ENCODE measurements around the gene EYS. TPM values are rescaled to one million over a fixed set of nuclear protein-coding genes. Genes with fewer than 3 reads are reported as not detected.
"Not testable (repeated sequence)": the region's sequence is repeated elsewhere in the genome, so short reads cannot be mapped to it uniquely, and the experiment has no call there.

Gene EYS
- polyA plus RNA-seq, 3 donors, result 0.51 to 0.69 (median 0.65) TPM

DNA sequence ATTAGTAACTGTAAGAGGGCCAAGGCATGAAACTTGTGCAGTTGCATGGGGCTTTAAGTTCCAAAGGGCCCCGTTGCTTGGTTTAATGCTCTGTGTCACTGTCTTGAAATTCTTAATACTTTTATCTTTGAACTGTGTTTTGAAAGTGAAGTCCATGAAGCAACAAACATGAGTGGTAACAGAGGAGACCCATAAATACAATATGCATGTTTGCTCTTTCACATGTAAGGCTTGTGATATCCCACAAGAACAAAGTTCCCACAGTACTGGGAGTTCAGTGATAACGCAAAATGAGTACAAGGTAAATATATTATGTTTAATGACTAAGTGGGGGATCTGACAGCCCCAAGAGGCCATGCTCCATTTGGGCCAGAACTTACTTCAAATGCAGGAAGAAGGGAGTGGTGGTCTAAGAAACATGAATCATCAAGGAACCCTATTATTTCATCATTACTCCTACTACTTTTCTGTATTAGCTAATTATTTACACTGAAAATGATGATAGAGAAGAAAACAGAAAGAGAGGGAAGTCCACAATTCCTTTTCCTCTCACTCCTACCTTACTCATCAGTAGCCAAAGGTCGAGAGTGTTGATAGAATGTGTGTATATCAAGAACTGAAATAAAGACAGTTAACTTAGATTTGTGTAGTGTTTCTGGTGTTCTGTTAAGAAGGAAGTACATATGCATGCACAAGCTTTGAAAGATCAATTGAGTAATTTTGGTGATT, 1914.1 kb downstream of the EYS start:
- no peak for DNase-seq (ENCODE audit: low read depth in 3 of 3, low spot score in 2 of 3)

DNA sequence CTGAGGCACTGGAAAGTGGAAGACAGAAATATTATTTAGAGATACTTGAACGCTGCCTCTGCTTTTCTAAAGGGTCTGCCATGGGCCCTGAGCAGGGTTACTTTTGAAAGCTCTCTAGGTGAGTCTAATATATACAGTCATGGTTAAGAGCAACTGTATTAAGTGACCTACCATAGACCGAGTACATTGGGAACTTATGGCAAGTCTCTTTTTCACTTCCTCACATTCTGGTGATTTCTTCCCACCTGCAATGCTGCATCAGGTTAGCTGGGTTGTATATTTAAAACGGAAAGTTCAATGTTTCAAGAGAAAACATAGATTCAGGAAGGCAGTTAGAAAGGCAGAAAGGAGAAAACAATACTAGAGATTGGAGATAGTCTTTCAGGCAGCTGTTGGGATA, 1916.7 kb downstream of the EYS start:
- DNase-seq (ENCODE audit: low read depth in 3 of 3, low spot score in 2 of 3), result no peak

DNA sequence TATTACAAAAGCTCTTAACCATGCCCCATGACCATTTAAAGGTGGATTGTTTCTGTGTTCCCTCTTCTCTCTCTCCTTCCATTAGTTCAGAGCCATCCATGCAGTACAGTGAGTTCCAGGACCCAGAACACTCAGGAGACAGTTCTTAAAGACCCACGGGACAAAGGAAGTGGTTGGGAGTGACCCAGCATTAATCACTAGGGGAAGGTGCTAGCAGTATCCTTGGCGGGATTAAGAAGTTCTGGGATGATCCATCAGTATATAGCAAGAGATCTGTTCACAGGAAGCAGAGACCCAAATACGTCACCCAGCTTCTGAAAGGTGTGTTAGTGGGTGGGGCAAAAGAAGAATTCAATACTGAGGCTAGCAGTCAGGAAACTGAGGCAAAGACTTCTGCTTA, 1917.3 kb downstream of the EYS start:
- no peak for DNase-seq (ENCODE audit: low read depth in 3 of 3, low spot score in 2 of 3)

DNA sequence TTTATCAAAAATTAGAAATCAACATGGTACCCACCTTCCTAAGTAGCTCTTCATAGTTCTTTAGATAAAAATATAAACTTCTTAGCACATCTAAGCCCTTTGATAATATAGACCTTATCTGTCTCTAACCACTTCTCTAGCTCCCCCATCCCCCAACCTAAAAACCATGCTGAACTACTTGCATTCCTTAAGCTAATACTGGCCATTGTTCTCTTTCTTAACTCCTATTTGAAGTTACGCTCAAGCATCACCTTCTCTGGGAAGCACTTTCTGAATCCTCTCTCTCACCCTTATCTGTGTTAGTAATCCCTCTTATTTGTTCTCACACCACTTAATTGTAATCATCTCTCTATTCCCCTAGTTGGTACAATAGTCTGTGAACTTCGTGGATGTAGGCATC, 1918.5 kb downstream of the EYS start:
- no peak for DNase-seq (ENCODE audit: low read depth in 3 of 3, low spot score in 2 of 3)

DNA sequence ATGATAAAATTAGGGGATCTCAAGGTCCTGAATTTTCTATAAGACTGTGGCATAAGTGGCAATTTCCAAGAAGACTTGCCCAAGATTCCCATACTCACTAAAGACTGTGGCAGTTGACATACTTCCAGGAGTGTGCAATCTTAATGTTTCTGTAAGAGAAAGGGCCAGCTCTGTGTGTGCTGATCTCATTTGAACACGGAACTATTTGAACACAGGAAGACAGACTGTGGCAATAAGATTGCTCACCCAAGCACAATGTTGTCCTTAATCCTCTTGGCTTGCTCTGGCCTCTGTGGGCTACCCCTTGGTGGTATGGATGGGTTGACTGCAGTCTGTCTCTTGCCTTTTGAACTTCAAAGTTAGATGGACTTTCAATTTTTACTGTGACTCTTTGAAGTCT, 1920.0 kb downstream of the EYS start:
- DNase-seq (ENCODE audit: low read depth in 3 of 3, low spot score in 2 of 3), result no peak

DNA sequence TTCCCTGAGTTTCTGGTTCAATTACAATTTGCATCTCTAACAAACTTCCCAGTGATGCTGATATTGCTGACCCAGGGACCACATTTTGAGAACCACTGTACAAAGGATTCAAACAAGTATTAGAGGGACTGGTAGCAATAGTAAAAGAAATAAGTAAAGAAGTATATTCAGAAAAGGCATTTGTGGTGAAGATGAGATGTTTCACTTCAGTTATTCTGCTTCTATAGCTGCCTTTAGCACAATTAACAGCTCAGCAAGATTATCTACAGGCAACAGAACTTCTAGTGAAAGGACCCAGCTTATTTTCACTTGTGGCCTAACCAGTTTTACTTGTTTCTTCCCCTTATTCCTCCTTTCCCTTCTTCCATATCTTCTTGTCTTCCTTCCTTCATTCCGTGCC, 1922.0 kb downstream of the EYS start:
- DNase-seq (ENCODE audit: low read depth in 3 of 3, low spot score in 2 of 3), result no peak

DNA sequence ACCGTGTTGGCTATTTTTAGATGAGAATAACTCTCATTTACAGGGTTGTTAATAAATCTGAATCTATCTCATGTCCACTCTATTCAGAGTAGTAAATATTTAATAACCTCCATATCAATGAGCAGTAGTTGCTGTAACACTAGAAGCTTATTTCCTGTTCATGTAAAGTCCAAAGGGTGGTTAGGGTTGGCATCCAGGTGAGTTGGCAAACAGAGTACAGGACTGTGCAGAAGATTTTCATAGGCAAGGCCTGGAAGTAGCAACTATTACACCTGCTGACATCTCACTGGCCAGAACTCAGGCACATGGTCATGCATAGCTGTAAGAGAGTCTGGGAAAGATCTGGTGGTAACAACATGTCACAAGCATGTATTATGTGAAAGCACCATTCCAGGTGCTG, 1923.9 kb downstream of the EYS start:
- DNase-seq (ENCODE audit: low read depth in 3 of 3, low spot score in 2 of 3), result no peak

DNA sequence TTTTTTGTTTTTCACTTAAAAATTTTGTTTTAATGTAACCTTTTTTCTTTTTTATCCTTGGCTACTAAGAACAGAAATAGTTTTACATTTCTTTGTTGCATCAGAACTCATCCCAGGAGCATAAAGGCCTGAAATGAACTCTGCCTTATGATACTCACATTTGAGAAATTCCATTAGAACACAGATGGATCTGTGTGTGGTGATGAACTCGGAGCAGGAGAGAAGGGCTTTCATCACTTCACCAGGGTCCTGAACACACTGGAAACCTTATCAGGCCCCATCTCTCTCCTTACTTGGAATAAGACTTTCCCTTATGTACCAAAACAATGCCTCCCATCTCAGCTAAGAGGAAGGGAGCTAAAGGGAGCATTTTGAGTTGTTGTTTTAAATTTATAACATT, 1932.1 kb downstream of the EYS start:
- DNase-seq (ENCODE audit: low read depth in 3 of 3, low spot score in 2 of 3), result no peak

DNA sequence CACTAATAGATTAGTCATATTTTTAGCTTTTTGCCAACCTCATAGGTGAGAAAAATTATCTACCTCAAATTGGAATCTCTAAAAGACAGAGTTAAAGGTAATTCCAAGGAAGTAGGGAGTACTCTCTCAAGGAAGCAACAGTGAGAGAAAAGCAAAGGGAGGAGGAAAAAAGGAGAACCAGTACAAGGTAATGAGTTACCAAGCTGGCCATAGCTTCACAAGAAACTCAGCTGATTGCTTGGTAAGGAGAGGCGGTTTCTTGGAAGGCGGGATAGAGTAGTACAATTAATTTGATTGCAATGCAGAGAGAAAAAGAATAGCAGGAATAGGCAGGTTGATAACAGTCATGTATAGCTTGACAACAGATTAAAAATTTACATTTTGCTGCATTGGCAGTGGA, 1933.8 kb downstream of the EYS start:
- DNase-seq (ENCODE audit: low read depth in 3 of 3, low spot score in 2 of 3), result no peak

DNA sequence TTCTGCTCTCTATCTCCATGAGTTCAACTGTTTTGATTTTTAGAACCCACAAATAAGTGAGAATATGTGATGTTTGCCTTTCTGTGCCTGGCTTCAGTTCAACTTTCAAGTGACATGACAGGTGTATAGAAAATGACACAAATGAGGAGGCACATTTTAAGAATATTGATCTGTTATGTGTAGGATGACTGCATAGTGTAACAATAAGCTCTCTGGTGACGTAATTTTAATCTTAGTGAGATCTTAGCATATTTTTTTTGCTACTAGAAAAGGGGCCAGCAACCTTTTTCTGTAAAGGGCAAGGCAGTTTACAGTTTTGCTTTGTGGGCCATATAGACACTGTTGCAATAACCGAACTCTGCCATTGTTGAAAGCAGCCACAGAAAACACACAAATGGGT, 1941.2 kb downstream of the EYS start:
- no peak for DNase-seq (ENCODE audit: low read depth in 3 of 3, low spot score in 2 of 3)

DNA sequence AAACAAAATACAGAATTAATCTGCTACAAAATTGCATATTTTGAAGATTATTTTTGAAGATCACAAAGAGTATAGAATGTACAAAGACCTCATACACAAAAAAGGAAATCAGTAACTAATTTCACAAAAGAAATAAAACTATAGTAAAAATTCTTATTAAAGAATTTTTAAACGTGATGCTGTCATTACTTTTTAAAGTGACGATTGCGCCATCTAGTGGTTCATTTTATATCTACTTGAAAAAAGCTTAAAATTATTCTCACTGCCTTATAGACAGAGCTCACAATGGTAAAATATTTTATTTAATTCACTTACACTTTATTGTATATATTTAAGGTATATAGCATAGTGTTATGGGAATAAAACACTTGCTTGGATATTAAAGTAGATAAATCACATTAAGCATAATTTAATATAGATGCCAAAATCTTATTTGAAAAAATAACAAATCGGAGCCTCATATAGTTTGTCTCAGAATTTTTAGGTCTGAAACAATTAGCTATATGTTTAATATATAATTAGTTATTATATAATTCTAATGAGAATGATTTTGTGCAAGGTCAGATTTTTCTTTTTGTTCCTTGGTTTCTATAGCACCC, 1942.6 kb downstream of the EYS start:
- peak; percentile 17 to 27 (median 21) for DNase-seq (ENCODE audit: low read depth in 3 of 3, low spot score in 2 of 3)

DNA sequence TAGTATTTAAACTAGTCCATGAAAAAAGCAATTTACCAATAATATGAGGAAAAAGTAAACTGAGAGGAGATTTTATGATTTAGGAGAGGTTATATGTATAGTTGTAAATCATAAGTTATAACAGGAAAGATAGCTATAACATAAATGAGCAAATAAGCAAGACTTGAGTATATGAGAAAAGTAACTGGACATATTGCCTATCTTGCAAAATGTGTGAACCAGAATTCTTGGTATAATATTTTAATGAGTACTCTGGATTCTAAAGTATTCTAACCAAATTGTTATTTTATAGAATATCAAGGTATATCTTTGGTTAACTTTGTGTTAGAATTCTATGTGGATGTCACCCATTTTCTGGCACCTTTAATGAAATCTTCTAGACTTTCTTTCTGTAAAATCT, 1946.8 kb downstream of the EYS start:
- no peak for DNase-seq (ENCODE audit: low read depth in 3 of 3, low spot score in 2 of 3)

DNA sequence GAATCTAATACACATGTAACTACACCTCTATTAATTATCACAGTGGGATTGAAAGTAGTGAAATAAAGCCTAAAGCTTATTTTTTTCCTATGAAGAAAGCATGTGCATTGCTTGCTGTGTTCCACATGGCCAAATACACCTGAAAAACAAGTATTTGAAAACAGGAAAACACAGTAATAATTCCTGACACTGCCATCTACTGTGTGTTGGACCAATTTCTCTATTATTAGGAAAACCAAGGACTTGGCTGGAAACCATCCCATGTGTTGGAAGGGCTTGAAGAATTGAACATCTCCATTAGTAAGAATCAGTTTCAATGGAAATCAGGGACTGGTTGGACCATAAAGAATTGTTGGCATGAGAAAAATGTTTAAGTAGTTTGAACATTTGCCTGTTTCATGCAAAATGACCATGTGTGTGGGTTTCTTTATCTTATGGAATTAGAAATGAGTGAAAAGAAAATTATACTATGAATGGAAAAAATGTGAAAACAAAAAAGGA, 1947.4 kb downstream of the EYS start:
- DNase-seq (ENCODE audit: low read depth in 3 of 3, low spot score in 2 of 3), result no peak

DNA sequence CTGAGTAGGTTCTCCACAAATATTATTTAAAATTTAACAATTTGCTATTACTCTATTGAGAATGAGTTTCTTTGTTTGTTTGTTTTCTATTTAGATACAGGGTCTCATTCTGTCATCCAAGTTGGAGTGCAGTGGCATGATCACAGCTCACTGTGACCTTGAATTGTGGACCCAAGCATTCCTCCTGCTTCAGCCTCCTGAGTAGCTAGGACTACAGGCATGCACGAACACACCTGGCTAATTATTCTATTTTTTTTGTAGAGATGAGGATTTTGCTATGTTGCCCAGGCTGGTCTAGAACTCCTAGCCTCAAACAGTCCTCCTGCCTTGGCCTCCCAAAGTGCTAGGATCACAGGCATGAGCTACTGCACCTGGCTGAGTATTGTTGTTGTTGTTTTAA, 1949.2 kb downstream of the EYS start:
- DNase-seq (ENCODE audit: low read depth in 3 of 3, low spot score in 2 of 3), result no peak

DNA sequence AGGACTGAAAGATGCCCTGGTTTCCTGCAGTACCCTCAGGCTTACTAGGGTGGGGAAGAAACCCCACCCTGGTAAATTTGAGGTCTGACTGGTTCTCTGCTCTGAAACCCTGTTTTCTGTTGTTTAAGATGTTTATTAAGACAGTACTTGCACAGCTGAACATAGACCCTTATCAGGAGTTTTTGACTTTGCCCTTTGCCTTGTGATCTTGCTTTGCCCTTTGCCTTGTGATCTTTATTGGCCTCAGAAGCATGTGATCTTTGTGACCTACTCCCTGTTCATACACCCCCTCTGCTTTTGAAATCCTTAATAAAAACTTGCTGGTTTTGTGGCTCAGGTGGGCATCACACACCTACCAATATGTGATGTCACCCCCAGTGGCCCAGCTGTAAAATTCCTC, 1949.8 kb downstream of the EYS start:
- not testable (repeated sequence) for DNase-seq (ENCODE audit: low read depth in 3 of 3, low spot score in 2 of 3)

DNA sequence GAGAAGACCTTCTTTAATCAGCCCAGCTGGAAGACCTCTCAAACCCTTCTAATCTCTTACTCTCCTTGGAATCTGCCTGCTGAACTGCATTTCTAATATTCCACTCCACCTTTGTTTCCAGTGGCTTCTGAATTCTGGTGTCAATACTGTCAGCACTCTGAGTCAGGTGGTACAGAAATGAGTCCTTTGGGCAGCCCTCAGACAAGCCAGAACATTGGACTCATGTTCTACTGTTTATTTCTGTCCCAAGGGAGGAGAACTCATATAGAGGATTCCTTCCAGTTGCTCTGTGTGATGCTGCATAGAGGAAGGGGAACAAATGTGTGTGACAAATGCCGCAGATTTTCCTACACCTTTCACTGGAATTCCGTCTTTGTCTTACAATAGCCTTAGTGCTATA, 1956.6 kb downstream of the EYS start:
- DNase-seq (ENCODE audit: low read depth in 3 of 3, low spot score in 2 of 3), result no peak

DNA sequence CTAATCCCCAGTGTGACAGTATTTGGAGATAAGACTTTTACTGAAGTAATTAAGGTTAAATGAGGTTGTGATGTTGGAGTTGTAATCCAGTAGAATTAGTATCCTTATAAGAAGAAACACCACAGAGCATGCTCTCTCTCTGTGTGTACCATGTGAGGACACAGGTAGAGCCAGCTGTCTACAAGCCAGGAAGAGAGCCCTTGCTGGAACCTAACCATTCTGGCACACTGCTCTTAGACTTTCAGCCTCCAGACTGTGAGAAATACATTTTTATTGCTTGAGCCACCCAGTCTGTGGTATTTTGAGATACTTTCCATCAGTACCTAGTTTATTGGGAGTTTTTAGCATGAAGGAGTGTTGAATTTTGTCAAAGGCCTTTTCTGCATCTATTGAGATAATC, 1961.2 kb downstream of the EYS start:
- no peak for DNase-seq (ENCODE audit: low read depth in 3 of 3, low spot score in 2 of 3)

DNA sequence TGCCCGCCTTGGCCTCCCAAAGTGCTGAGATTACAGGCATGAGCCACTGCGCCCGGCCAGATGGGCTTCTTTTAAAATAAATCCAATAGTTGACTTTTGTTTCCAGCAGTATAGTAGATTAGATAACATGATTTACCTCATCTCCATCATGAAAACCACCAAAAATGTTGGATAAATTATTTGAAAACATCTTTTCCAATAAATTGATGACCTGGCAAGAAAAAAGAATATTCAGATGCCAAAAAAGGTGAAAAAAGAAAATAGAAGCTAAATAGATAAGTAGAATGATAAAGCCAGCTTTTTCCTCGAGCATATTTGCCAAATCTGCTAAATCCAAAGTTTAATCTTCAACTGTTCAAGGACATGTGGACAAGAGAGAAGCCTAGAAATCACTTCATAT, 1962.2 kb downstream of the EYS start:
- no peak for DNase-seq (ENCODE audit: low read depth in 3 of 3, low spot score in 2 of 3)

DNA sequence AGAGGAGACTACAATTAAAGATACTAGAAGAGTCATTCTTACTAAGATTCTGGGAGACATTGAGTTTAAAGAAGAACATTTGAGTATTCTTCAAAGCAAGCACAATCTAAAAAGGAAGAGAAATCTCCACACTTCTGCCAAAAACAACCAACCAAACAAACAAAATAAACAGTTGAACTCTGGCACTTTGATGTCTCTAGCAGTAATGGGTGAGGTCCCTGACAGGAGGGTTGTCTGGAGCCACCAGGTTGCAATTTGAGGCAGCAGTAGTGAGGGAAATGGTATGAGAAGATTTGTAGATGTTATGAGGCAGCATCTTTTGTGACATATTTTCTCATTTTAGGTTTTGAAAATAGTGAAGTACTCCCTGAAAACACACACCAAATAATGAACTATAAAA, 1963.3 kb downstream of the EYS start:
- no peak for DNase-seq (ENCODE audit: low read depth in 3 of 3, low spot score in 2 of 3)

DNA sequence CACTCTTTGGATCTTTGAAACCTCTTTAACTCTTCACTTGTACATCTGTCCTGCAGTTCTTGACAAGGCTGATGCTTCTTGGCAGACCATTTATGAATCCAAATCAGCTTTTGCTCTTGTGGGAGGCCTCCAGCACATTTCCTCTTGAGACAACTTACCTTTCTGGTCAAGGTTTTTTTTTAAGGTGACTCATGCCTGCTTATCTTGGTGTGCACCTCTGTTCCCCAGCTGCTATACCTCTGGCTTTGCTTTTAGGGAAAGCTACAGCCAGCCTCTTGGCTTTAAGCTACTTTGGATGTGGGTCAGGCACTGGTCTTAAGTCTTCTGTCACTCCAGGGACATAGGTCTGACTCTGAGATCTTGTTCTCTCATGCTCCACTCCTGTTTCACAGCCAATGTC, 1965.0 kb downstream of the EYS start:
- DNase-seq (ENCODE audit: low read depth in 3 of 3, low spot score in 2 of 3), result no peak

DNA sequence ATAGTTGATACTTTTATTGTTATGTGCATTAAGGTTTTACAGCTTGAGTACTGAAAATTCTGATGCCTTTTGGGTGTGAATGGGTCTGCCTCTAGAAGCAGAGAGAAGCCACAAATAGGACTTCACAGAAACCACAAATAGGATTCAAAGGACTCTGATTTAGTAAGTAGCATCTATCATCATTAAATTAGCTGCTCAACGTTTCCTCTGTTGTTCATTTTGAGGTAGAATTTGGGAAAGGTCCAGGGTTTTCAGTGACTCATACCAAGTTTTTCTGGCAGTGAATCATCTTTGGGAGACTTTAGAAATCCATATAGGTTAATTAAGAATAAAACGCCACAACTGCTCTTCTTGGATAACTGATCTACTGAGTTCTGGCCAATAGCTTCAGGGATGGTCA, 1966.3 kb downstream of the EYS start:
- DNase-seq (ENCODE audit: low read depth in 3 of 3, low spot score in 2 of 3), result no peak

DNA sequence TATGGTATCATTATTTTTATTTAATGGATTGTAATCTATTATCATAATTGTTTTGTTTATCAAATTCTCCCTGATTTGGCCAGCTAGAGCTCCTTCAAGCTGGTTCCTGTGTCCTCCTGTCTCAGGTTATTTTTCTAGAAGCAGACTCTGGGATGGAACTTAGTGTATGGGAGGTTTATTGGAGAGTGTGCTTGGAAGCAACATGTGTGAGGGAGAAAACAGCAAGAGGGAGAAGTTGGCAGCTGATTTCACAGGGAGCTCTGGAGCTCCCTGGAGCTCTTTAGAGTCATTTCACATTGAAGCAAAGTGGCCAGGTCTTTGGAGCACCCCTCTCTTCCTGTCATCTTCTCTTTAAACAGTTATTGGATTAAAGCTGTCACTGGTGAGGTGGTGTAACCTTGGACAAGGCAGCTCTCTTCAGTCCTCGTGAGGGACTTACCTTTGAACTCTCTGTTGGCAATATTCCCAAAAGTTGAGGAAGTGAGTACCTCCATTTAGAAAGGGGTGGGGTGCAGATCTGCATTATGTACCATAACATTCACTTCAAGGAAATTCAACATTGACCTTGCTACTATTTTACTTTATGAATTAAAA, 1967.8 kb downstream of the EYS start:
- DNase-seq (ENCODE audit: low read depth in 3 of 3, low spot score in 2 of 3), result no peak

Data from right renal cortex interstitium (tissue), 3 donors.